Measurements from ENCODE around the gene BCL2L11.

Gene BCL2L11

GRCh38 chr2:111118481-111118980, 2.2 kb upstream of the BCL2L11 start:
- no peak for FAIRE-seq

- no peak for FAIRE-seq
Observed at GRCh38 chr2:111118981-111119821, 1.5 kb upstream of the BCL2L11 start.

GRCh38 chr2:111119822-111120252, 877 bp upstream of the BCL2L11 start:
- FAIRE-seq, result no peak

GRCh38 chr2:111121028-111121827, 514 bp downstream of the BCL2L11 start:
- FAIRE-seq, result no peak

GRCh38 chr2:111121828-111122630, 1.3 kb downstream of the BCL2L11 start:
- no peak for FAIRE-seq

- FAIRE-seq, result no peak
Observed at GRCh38 chr2:111122631-111123421, 2.1 kb downstream of the BCL2L11 start.

- FAIRE-seq, result no peak
Observed at GRCh38 chr2:111123751-111124150, 3.0 kb downstream of the BCL2L11 start.

GRCh38 chr2:111126581-111126980, 5.9 kb downstream of the BCL2L11 start:
- FAIRE-seq, result no peak

GRCh38 chr2:111127351-111127750, 6.6 kb downstream of the BCL2L11 start:
- FAIRE-seq, result no peak

GRCh38 chr2:111128096-111128495, 7.4 kb downstream of the BCL2L11 start:
- no peak for FAIRE-seq

GRCh38 chr2:111133603-111134002, 12.9 kb downstream of the BCL2L11 start:
- no peak for FAIRE-seq

- FAIRE-seq, result peak; percentile 63
Observed at GRCh38 chr2:111134055-111134454, 13.3 kb downstream of the BCL2L11 start.

- no peak for FAIRE-seq
Observed at GRCh38 chr2:111135237-111135909, 14.7 kb downstream of the BCL2L11 start.

GRCh38 chr2:111135910-111136297, 15.2 kb downstream of the BCL2L11 start:
- no peak for FAIRE-seq

- FAIRE-seq, result no peak
Observed at GRCh38 chr2:111138839-111139238, 18.1 kb downstream of the BCL2L11 start.

- FAIRE-seq, result no peak
Observed at GRCh38 chr2:111139637-111140317, 19.1 kb downstream of the BCL2L11 start.

- no peak for FAIRE-seq
Observed at GRCh38 chr2:111140815-111141214, 20.1 kb downstream of the BCL2L11 start.

- no peak for FAIRE-seq
Observed at GRCh38 chr2:111142101-111142500, 21.4 kb downstream of the BCL2L11 start.

GRCh38 chr2:111143107-111143842, 22.6 kb downstream of the BCL2L11 start:
- no peak for FAIRE-seq

GRCh38 chr2:111143843-111144198, 23.1 kb downstream of the BCL2L11 start:
- FAIRE-seq, result no peak
